Inflammatory macrophage treated with lipopolysaccharide for 4 hours (primary cell): ENCODE results near the gene C14orf119.
A peak's percentile ranks its signal among the peaks of the same experiment; 100 is the strongest.

Experiments used
- DNase-seq: peaks from one replicate; pipeline ENCODE4 v3.0.0-alpha.2; 2020

The C14orf119 gene

GRCh38 chr14:23095196-23096108, at the start of gene C14orf119:
Gene C14orf119 (plus strand): TSS chr14:23095505. CDS start chr14:23097659, 2,154 bp downstream.
- DNase-seq: peak; percentile 100

GRCh38 chr14:23047034-23047634, 48.2 kb upstream of the C14orf119 start:
- no peak for DNase-seq

- DNase-seq: no peak
These were observed 47.3 kb upstream of the C14orf119 start for GRCh38 chr14:23047751-23048693.

GRCh38 chr14:23049011-23049410, 46.3 kb upstream of the C14orf119 start:
- DNase-seq: no peak

GRCh38 chr14:23051141-23052057, 43.9 kb upstream of the C14orf119 start:
- peak; percentile 35 for DNase-seq

GRCh38 chr14:23052182-23052623, 43.1 kb upstream of the C14orf119 start:
- no peak for DNase-seq

- DNase-seq: no peak
These were observed 42.6 kb upstream of the C14orf119 start for GRCh38 chr14:23052671-23053070.

GRCh38 chr14:23053426-23053825, 41.9 kb upstream of the C14orf119 start:
- no peak for DNase-seq

GRCh38 chr14:23054000-23054811, 41.1 kb upstream of the C14orf119 start:
- DNase-seq: no peak

- no peak for DNase-seq
These were observed 40.2 kb upstream of the C14orf119 start for GRCh38 chr14:23055147-23055550.

- no peak for DNase-seq
These were observed 39.6 kb upstream of the C14orf119 start for GRCh38 chr14:23055621-23056144.

GRCh38 chr14:23056145-23056955, 39.0 kb upstream of the C14orf119 start:
- peak; percentile 66 for DNase-seq

GRCh38 chr14:23056956-23057756, 38.1 kb upstream of the C14orf119 start, which contains the start of gene CDH24:
Gene CDH24 (minus strand): TSS chr14:23057520. CDS start chr14:23055733, 1,787 bp downstream.
- DNase-seq: peak; percentile 27

GRCh38 chr14:23057757-23058653, 37.3 kb upstream of the C14orf119 start:
- DNase-seq: peak; percentile 65

GRCh38 chr14:23058654-23059504, 36.4 kb upstream of the C14orf119 start:
- DNase-seq: no peak

GRCh38 chr14:23060536-23061260, 34.6 kb upstream of the C14orf119 start:
- no peak for DNase-seq
